ENCODE measurements around the gene TNFRSF14.

GRCh38 chr1:2606881-2607621 is 50.9 kb downstream of the TNFRSF14 start:
- TF ChIP-seq EZH2 (IDR thresholded peaks at IDR 0.05; ENCODE audit: insufficient read depth, poor library complexity, severe bottlenecking) (no peak), EZH2phosphoT487 (IDR thresholded peaks at IDR 0.05; ENCODE audit: insufficient read depth, low read depth) (no peak)
